H1 (cell line): Measurements from ENCODE around the gene TMEM40. TPM values are rescaled to one million over a fixed set of nuclear protein-coding genes. Genes with fewer than 3 reads are reported as not detected.

ENCODE experiments used
- CBX8 ChIP-seq: fragments of 300-800, 300-1000 bp; sonication (generic); IDR thresholded peaks from 2 replicates; pipeline ENCODE4 v1.7.1; 2016; ENCODE audit warnings: low read depth, low read length, borderline replicate concordance
- CHD2 ChIP-seq: IDR thresholded peaks from 2 replicates; pipeline ENCODE4 v1.6.1; 2012; ENCODE audit warnings: low read length, improper control_type of control experiment
- CTBP2 ChIP-seq: IDR thresholded peaks from 2 replicates; pipeline ENCODE4 v1.7.0; 2011; ENCODE audit warnings: borderline replicate concordance, mild to moderate bottlenecking, moderate library complexity, mixed read lengths, low read length; ENCODE audit not compliant: insufficient read depth, insufficient read length
- HDAC2 ChIP-seq, 2 experiments: fragments of 300-600 bp in 1 of 2; sonication (generic) in 1 of 2; IDR thresholded peaks; 2 replicates each; pipeline ENCODE4 v1.6.1; 2011 to 2012; ENCODE audit warnings: low read depth in 2 of 2, low read length in 2 of 2, mild to moderate bottlenecking in 2 of 2, moderate library complexity in 2 of 2, borderline replicate concordance in 1 of 2, inconsistent platforms in 1 of 2
- KDM4A ChIP-seq: IDR thresholded peaks from one replicate; pipeline ENCODE4 v1.7.1; 2012; ENCODE audit warnings: low read depth, mild to moderate bottlenecking, moderate library complexity, low read length, inconsistent platforms; ENCODE audit not compliant: severe bottlenecking
- polyA plus RNA-seq, 7 experiments: library from polyadenylated mRNA; depleted of rRNA in 3 of 7; stranded (reverse) in 5 of 7; unstranded in 2 of 7; fragments of >200 nt in 5 of 7; fragments of 200-250 nt in 2 of 7; gene quantifications; 1 replicate in 5 of 7; 2 replicates in 1 of 7; 4 replicates in 1 of 7; pipeline versions ENCODE4 v1.2.1 to v1.2.3, GENCODE V29; 2011 to 2013; ENCODE audit warnings: missing spikeins in 2 of 7, mixed read lengths in 2 of 7
- total RNA-seq: library from RNA; stranded (reverse); fragmentation: NEBNext Ultra II Directional; extraction: Animal tissue kit (Norgen Biotek cat#: 25700); gene quantifications from 2 replicates; pipeline ENCODE4 v1.2.1, GENCODE V29; 2021

The TMEM40 gene
- total and polyA plus RNA-seq, 2 of the 8 experiments (the other 6 are each of a cell fraction or from before 2014, with no cell fraction given), result 0.18 TPM; not detected in 1

GRCh38 chr3:12730506-12731242, 28.4 kb downstream of the TMEM40 start (continued):
- TF ChIP-seq HDAC2 (IDR thresholded peaks at IDR 0.05; ENCODE audit: borderline replicate concordance in 1 of 2, low read depth in 2 of 2, low read length in 2 of 2) (no peak), CHD2 (no peak), CTBP2 (no peak), CBX8 (no peak), KDM4A (no peak)
